CD14-positive monocyte (primary cell): ENCODE data around the gene GPC6. TPM values are rescaled to one million over a fixed set of nuclear protein-coding genes. Genes with fewer than 3 reads are reported as not detected.

ENCODE experiments used
- DNase-seq, 3 donors: peaks; one replicate each; pipeline ENCODE4 v3.0.0-alpha.2; 2011 to 2022
- H2AFZ ChIP-seq: 2 replicates; pipeline ENCODE4 v1.6.0; 2012; ENCODE audit warnings: mild to moderate bottlenecking, low read depth, low read length, inconsistent platforms; ENCODE audit not compliant: insufficient read depth, poor library complexity, severe bottlenecking
- H3K27ac ChIP-seq, 2 donors: 1 replicate in 1 of 2; 2 replicates in 1 of 2; pipeline ENCODE4 v1.5.1; 2012 to 2013; ENCODE audit warnings: low read length in 2 of 2, control low read depth in 1 of 2, inconsistent platforms in 1 of 2, low read depth in 1 of 2, mild to moderate bottlenecking in 1 of 2
- H3K27me3 ChIP-seq, 2 donors: one replicate each; pipeline versions ENCODE4 v1.6.0 to v1.6.1; 2011 to 2013; ENCODE audit warnings: low read length in 2 of 2; ENCODE audit not compliant: control insufficient read depth in 2 of 2, insufficient read depth in 2 of 2
- H3K36me3 ChIP-seq, 2 donors: replicated peaks in 1 of 2; 1 replicate in 1 of 2; 2 replicates in 1 of 2; pipeline versions ENCODE4 v1.5.1 to v1.6.1; 2012 to 2013; ENCODE audit warnings: low read length in 2 of 2, control low read depth in 1 of 2, inconsistent platforms in 1 of 2, mild to moderate bottlenecking in 1 of 2; ENCODE audit not compliant: insufficient read depth in 2 of 2, control insufficient read depth in 1 of 2
- H3K4me1 ChIP-seq, 2 donors: 1 replicate in 1 of 2; 2 replicates in 1 of 2; pipeline versions ENCODE4 v1.5.1 to v1.6.1; 2012 to 2013; ENCODE audit warnings: low read length in 2 of 2, control low read depth in 1 of 2, inconsistent platforms in 1 of 2, mild to moderate bottlenecking in 1 of 2, moderate library complexity in 1 of 2; ENCODE audit not compliant: insufficient read depth in 2 of 2, control insufficient read depth in 1 of 2
- H3K4me2 ChIP-seq: replicated peaks from 2 replicates; pipeline ENCODE3; 2012; ENCODE audit warnings: low read length, moderate library complexity, mild to moderate bottlenecking; ENCODE audit not compliant: poor library complexity, severe bottlenecking; ENCODE audit errors: extremely low read depth
- H3K4me3 ChIP-seq, 3 experiments: fragments of 200-600 bp in 1 of 3; sonication (generic) in 1 of 3; replicated peaks in 1 of 3; 1 replicate in 2 of 3; 2 replicates in 1 of 3; pipeline ENCODE4 v1.5.1; 2011 to 2013; ENCODE audit warnings: low read length in 3 of 3, mild to moderate bottlenecking in 3 of 3, control low read depth in 2 of 3, low read depth in 2 of 3, inconsistent platforms in 1 of 3, moderate library complexity in 1 of 3
- H3K79me2 ChIP-seq: 2 replicates; pipeline ENCODE4 v1.6.0; 2012; ENCODE audit warnings: mild to moderate bottlenecking, control low read depth, inconsistent platforms, low read length, moderate library complexity; ENCODE audit not compliant: insufficient read depth
- H3K9ac ChIP-seq: 2 replicates; pipeline ENCODE4 v1.6.0; 2017; ENCODE audit warnings: low read length, mild to moderate bottlenecking; ENCODE audit not compliant: insufficient read depth, poor library complexity, severe bottlenecking
- H3K9me3 ChIP-seq, 2 donors: replicated peaks in 1 of 2; 1 replicate in 1 of 2; 2 replicates in 1 of 2; pipeline versions ENCODE4 v1.5.1 to v1.6.1; 2012 to 2013; ENCODE audit warnings: low read length in 2 of 2, control low read depth in 1 of 2; ENCODE audit not compliant: control insufficient read depth in 1 of 2, insufficient read depth in 1 of 2
- H4K20me1 ChIP-seq: 2 replicates; pipeline ENCODE4 v1.6.0; 2012; ENCODE audit warnings: mild to moderate bottlenecking, low read length, control low read depth, moderate library complexity; ENCODE audit not compliant: insufficient read depth
- H3K27ac Mint-ChIP-seq, 7 donors: one replicate each; pipeline ENCODE4 v1.8.0; 2020; ENCODE audit warnings: mild to moderate bottlenecking in 7 of 7, mixed read lengths in 7 of 7, moderate library complexity in 6 of 7, inconsistent platforms in 2 of 7
- H3K27me3 Mint-ChIP-seq, 3 donors: one replicate each; pipeline ENCODE4 v1.8.0; 2021 to 2022; ENCODE audit warnings: low read depth in 3 of 3, mild to moderate bottlenecking in 3 of 3, mixed read lengths in 3 of 3, moderate library complexity in 3 of 3, inconsistent platforms in 1 of 3
- H3K36me3 Mint-ChIP-seq, 2 donors: one replicate each; pipeline ENCODE4 v1.8.0; 2020; ENCODE audit warnings: mixed read lengths in 2 of 2, inconsistent platforms in 1 of 2, mild to moderate bottlenecking in 1 of 2
- H3K4me1 Mint-ChIP-seq: one replicate; pipeline ENCODE4 v1.8.0; 2020; ENCODE audit warnings: mild to moderate bottlenecking, mixed read lengths
- H3K4me3 Mint-ChIP-seq, 2 donors: one replicate each; pipeline ENCODE4 v1.8.0; 2020; ENCODE audit warnings: mild to moderate bottlenecking in 2 of 2, mixed read lengths in 2 of 2, moderate library complexity in 1 of 2
- H3K9me3 Mint-ChIP-seq, 7 donors: one replicate each; pipeline ENCODE4 v1.8.0; 2020 to 2022; ENCODE audit warnings: mixed read lengths in 7 of 7, mild to moderate bottlenecking in 6 of 7, moderate library complexity in 6 of 7, inconsistent platforms in 2 of 7
- CTCF ChIP-seq: fragments of 200-600 bp; IDR thresholded peaks from one replicate; pipeline ENCODE4 v1.8.0; 2022; ENCODE audit warnings: antibody characterized with exemption, mild to moderate bottlenecking
- WGBS: methylation state at CpG from one replicate; pipeline ENCODE4 v1.1.5; 2013; ENCODE audit warnings: missing lambda C conversion rate; ENCODE audit not compliant: insufficient coverage; 5-methylcytosine and 5-hydroxymethylcytosine counted together
- intact Hi-C, 2 donors: fragments of 100-400 bp; cut with micrococcal nuclease; formaldehyde crosslinking; loops; one replicate each; pipeline versions ENCODE4 v1.15.0 to v1.15.1; 2023
- polyA plus RNA-seq, 3 donors: library from polyadenylated mRNA; depleted of rRNA in 1 of 3; unstranded in 2 of 3; stranded (reverse) in 1 of 3; fragments of 300-500 nt in 2 of 3; fragments of >200 nt in 1 of 3; fragmentation: Illumina TruSeq in 2 of 3; gene quantifications; 1 replicate in 2 of 3; 2 replicates in 1 of 3; pipeline ENCODE4 v1.2.3, GENCODE V29; 2012 to 2021

GPC6 gene
- polyA plus RNA-seq, 3 donors, result not detected

- no peaks in the 10 kb centered on the region for H3K79me2 ChIP-seq
- no peaks in the 10 kb centered on the region for H3K36me3 ChIP-seq
- no peak overlapping the region for H3K27ac Mint-ChIP-seq
- no peak overlapping the region for H3K4me2 ChIP-seq
- no CpG with 5 or more reads among the region's 1 CpG for WGBS
- no peak for TF ChIP-seq CTCF
- no peak overlapping the region for H3K9ac ChIP-seq
- no peaks in the 10 kb centered on the region for H3K4me1 ChIP-seq
- H3K27me3 ChIP-seq, result no peaks in the 10 kb centered on the region
- no peak overlapping the region for H3K27ac ChIP-seq
- no peak overlapping the region for H2AFZ ChIP-seq
- H3K4me3 Mint-ChIP-seq, result no peak overlapping the region
- H3K4me3 ChIP-seq, result no peak overlapping the region
- H3K36me3 Mint-ChIP-seq, result no peaks in the 10 kb centered on the region
- peaks cover 5% of the 10 kb centered on the region for H3K4me1 Mint-ChIP-seq
- H3K27me3 Mint-ChIP-seq, result no peaks in the 10 kb centered on the region
- intact Hi-C loops, result no loop called here
- peaks cover 0 to 1% (median 0%) of the 10 kb centered on the region in 7 donors for H3K9me3 Mint-ChIP-seq
- no peaks in the 10 kb centered on the region for H4K20me1 ChIP-seq
- DNase-seq, result no peak
- no peaks in the 10 kb centered on the region for H3K9me3 ChIP-seq
Observed at GRCh38 chr13:93951951-93952350, 725.3 kb downstream of the GPC6 start.

DNA sequence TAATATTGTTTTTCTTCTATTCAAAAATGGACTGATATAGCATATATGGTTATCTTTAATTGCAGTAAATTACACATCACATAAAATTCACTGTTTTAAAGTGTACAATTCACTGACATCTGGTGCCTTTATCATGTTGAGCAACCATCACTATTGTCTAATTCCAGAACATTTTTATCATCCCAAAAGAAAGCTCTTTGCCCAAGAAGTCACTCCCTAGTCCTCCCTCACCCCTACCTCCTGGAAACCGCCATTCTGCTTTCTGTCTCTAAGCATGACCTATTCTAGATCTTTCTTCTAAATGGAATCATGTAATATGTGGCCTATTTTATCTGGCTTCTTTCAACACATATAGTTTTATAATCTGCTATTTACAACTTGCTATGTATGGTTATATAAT is 727.2 kb downstream of the GPC6 start:
- Histone ChIP-seq H3K9me3 (no peaks in the 10 kb centered on the region), H3K9ac (no peak overlapping the region), H3K4me1 (no peaks in the 10 kb centered on the region), H3K4me3 (no peak overlapping the region), H3K36me3 (no peaks in the 10 kb centered on the region), H2AFZ (no peak overlapping the region), H3K4me2 (no peak overlapping the region), H3K79me2 (no peaks in the 10 kb centered on the region), H3K27me3 (no peaks in the 10 kb centered on the region), H3K27ac (no peak overlapping the region), H4K20me1 (no peaks in the 10 kb centered on the region)
- Mint-ChIP-seq H3K9me3 (peaks cover 0 to 4% (median 0%) of the 10 kb centered on the region in 7 donors), H3K36me3 (no peaks in the 10 kb centered on the region), H3K4me3 (no peak overlapping the region), H3K27ac (no peak overlapping the region), H3K4me1 (peaks cover 5% of the 10 kb centered on the region), H3K27me3 (no peaks in the 10 kb centered on the region)
- no CpG with 5 or more reads among the region's 1 CpG for WGBS
- DNase-seq, result no peak
- intact Hi-C loops, result no loop called here
- TF ChIP-seq CTCF, result no peak
